ENCODE data around the gene SRBD1. TPM values are rescaled to one million over a fixed set of nuclear protein-coding genes. Genes with fewer than 3 reads are reported as not detected.

SRBD1 gene
- total RNA-seq, 6 experiments from 2014 or later = 7.4 to 14.1 (median 9.4) TPM

DNA sequence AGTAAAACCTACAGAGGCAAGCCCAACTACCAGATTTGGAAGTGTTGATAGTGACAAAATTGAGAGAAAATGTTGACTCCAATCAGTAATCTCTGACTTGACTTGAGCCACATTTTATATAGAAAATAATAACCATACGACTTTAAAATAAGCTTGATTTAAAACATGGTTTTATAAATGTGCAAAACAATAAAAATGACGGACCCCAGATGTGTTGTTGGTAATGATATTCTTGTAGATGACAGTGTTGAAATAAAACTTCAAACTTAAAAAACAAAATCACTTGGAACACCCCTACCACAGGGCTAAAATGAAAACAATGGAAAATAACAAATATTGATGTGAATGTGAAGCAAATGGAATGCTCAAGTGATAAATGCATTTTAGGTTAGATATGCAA, 188.1 kb downstream of the SRBD1 start:
- TF ChIP-seq CTCF (IDR thresholded peaks at IDR 0.05) = no peak
- no peak for TF ChIP-seq POLR2A (IDR thresholded peaks at IDR 0.05)
- 90% methylated on average over 2 of the region's 2 CpGs for WGBS (ENCODE audit: insufficient coverage, low coverage, low lambda C conversion rate, missing lambda C conversion rate)
- intact Hi-C loops (cut with DNase I) = no loop called here
- no peaks in the 10 kb centered on the region for H3K9me3 ChIP-seq
- no peaks in the 10 kb centered on the region for H3K27me3 ChIP-seq
- peaks cover 0 to 4% (median under 1%) of the 10 kb centered on the region in 4 donors for H3K36me3 ChIP-seq
- DNase-seq (no peak), ATAC-seq (no peak)
- H3K4me1 ChIP-seq = no peaks in the 10 kb centered on the region
- H3K4me3 ChIP-seq = no peak overlapping the region
- no peak overlapping the region for H3K27ac ChIP-seq

DNA sequence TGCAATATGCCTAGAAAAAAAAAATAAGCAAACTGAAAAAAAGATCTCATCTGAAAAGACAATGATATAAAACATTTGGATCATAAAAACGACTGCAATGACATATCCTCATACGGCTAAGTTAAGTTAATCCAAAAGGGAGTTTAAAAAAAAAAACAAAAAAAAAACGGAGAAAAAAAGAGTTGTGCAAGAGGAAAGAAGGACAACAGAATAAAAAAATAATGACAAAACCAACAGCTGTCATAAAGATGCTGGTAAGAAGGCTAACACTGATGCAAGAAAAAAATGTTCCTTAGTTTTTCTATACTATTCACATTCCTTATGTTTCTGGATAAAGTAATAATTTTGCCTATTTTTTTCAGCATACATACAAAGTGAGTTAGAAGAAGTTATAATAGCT, 192.5 kb downstream of the SRBD1 start:
- H3K27ac ChIP-seq = no peak overlapping the region
- DNase-seq (no peak), ATAC-seq (no peak)
- no peaks in the 10 kb centered on the region for H3K9me3 ChIP-seq
- H3K4me1 ChIP-seq = no peaks in the 10 kb centered on the region
- no peaks in the 10 kb centered on the region for H3K27me3 ChIP-seq
- peaks cover 0 to 7% (median 2%) of the 10 kb centered on the region in 4 donors for H3K36me3 ChIP-seq
- TF ChIP-seq CTCF (IDR thresholded peaks at IDR 0.05) (no peak), POLR2A (IDR thresholded peaks at IDR 0.05) (no peak)
- WGBS (ENCODE audit: insufficient coverage, low coverage, low lambda C conversion rate, missing lambda C conversion rate) = 80% methylated on average over 3 of the region's 3 CpGs
- intact Hi-C loops (cut with DNase I) = no loop called here
- H3K4me3 ChIP-seq = no peak overlapping the region

- Histone ChIP-seq H3K27ac (no peak overlapping the region), H3K9me3 (no peaks in the 10 kb centered on the region), H3K36me3 (peaks cover 0 to 7% (median 2%) of the 10 kb centered on the region in 4 donors), H3K27me3 (no peaks in the 10 kb centered on the region), H3K4me1 (no peaks in the 10 kb centered on the region), H3K4me3 (no peak overlapping the region)
- DNase-seq (no peak), ATAC-seq (no peak)
- intact Hi-C loops (cut with DNase I) = no loop called here
- no peak for TF ChIP-seq POLR2A (IDR thresholded peaks at IDR 0.05)
- TF ChIP-seq CTCF (IDR thresholded peaks at IDR 0.05) = no peak
- WGBS (ENCODE audit: insufficient coverage, low coverage, low lambda C conversion rate, missing lambda C conversion rate) = 75% methylated on average over 2 of the region's 5 CpGs
Measured at GRCh38 chr2:45415534-45416123, 195.4 kb downstream of the SRBD1 start.

DNA sequence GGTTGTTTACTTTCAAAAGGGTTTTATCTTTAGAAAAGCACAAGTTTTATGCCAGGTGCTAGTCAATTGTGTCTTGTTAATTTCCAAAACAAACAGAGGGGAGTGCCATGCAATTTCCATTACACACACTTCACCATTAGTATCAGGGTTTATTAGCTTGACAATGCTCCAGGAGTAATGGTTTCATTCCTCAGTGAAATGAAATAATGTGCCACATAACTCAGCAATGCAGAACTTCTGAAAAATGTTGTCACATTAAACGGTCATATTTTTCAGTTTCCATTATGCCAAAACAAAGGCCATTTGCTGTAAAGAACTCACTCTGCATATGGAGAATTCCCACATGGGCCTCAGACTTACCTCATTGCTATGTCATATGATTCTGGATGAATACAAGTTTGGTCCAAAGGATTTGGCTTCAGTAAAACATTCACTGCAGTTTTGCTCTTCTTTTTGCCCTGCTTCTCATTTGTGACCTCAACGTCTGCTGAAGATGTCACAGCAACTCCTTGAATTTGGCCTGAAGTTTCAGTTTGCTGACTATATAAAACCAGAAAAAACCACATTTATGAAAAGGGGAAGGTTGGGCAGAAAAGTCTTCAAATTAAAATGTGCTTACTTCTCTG, 198.2 kb downstream of the SRBD1 start:
- no peak overlapping the region for H3K27ac ChIP-seq
- TF ChIP-seq POLR2A (IDR thresholded peaks at IDR 0.05) = no peak
- TF ChIP-seq CTCF (IDR thresholded peaks at IDR 0.05) = no peak
- DNase-seq = no peak
- 45% methylated on average over 2 of the region's 2 CpGs for WGBS (ENCODE audit: insufficient coverage, low coverage, low lambda C conversion rate, missing lambda C conversion rate)
- peak in 1 of 4 donors; percentile 36 for ATAC-seq
- no peaks in the 10 kb centered on the region for H3K9me3 ChIP-seq
- intact Hi-C loops (cut with DNase I) = no loop called here
- H3K27me3 ChIP-seq = no peaks in the 10 kb centered on the region
- no peak overlapping the region for H3K4me3 ChIP-seq
- peaks cover 0 to 3% (median 1%) of the 10 kb centered on the region in 4 donors for H3K36me3 ChIP-seq
- no peaks in the 10 kb centered on the region for H3K4me1 ChIP-seq
